Fibroblast of lung (primary cell): ENCODE measurements around the gene GRK3.

Source experiments
- CTCF ChIP-seq, 2 donors: IDR thresholded peaks in 1 of 2; conservative IDR thresholded peaks in 1 of 2; 1 replicate in 1 of 2; 2 replicates in 1 of 2; pipeline ENCODE4 v1.5.1; 2011 to 2012; ENCODE audit warnings: low read length in 2 of 2, control low read depth in 1 of 2, inconsistent platforms in 1 of 2, low read depth in 1 of 2, mild to moderate bottlenecking in 1 of 2
- EZH2 ChIP-seq: IDR thresholded peaks from 2 replicates; pipeline ENCODE4 v1.5.1; 2012; ENCODE audit warnings: low read length, control low read depth, mild to moderate bottlenecking; ENCODE audit errors: missing control alignments

- TF ChIP-seq CTCF (conservative IDR thresholded peaks at IDR 0.05 in 1 of 2, IDR thresholded peaks at IDR 0.05 in 1 of 2; ENCODE audit: low read depth in 1 of 2, low read length in 2 of 2) (no peak), EZH2 (no peak)
These were observed 71.8 kb downstream of the GRK3 start for GRCh38 chr22:25636323-25636722.
